Progenitor cell of endocrine pancreas (in vitro differentiated cells): ENCODE results near the gene EARS2. TPM values are rescaled to one million over a fixed set of nuclear protein-coding genes. Genes with fewer than 3 reads are reported as not detected.
A peak's percentile ranks its signal among the peaks of the same experiment; 100 is the strongest.
"Not testable (repeated sequence)": the region's sequence is repeated elsewhere in the genome, so short reads cannot be mapped to it uniquely, and the experiment has no call there.

ENCODE experiments used
- DNase-seq: peaks from one replicate; pipeline ENCODE4 v3.0.0; 2021; ENCODE audit warnings: low spot score; ENCODE audit not compliant: unreplicated experiment
- H3K27ac Mint-ChIP-seq: 2 replicates; pipeline ENCODE4 v1.8.0; 2021; ENCODE audit warnings: mild to moderate bottlenecking, moderate library complexity, mixed read lengths
- H3K27me3 Mint-ChIP-seq: 2 replicates; pipeline ENCODE4 v1.8.0; 2021; ENCODE audit warnings: mixed read lengths
- H3K36me3 Mint-ChIP-seq: 2 replicates; pipeline ENCODE4 v1.8.0; 2022; ENCODE audit warnings: mixed read lengths; ENCODE audit not compliant: insufficient read depth
- H3K4me1 Mint-ChIP-seq: 2 replicates; pipeline ENCODE4 v1.8.0; 2021; ENCODE audit warnings: low read depth, mixed read lengths
- H3K4me3 Mint-ChIP-seq: 2 replicates; pipeline ENCODE4 v1.8.0; 2021; ENCODE audit warnings: low read depth, mild to moderate bottlenecking, moderate library complexity, mixed read lengths
- H3K9me3 Mint-ChIP-seq: 2 replicates; pipeline ENCODE4 v1.8.0; 2021; ENCODE audit warnings: low read depth, mixed read lengths
- CTCF ChIP-seq: fragments of 200-600 bp; sonication (generic); IDR thresholded peaks from one replicate; pipeline ENCODE4 v1.5.0; 2021; ENCODE audit warnings: antibody characterized with exemption, mild to moderate bottlenecking; ENCODE audit not compliant: unreplicated experiment
- total RNA-seq: library from RNA; stranded (reverse); gene quantifications from 2 replicates; pipeline ENCODE4 v1.2.1, GENCODE V29; 2021

Gene EARS2
- total RNA-seq, 1 donor from 2014 or later, result 24.7 TPM

- Mint-ChIP-seq H3K4me3 (no peak overlapping the region), H3K36me3 (peaks cover 5% of the 10 kb centered on the region)
Observed at GRCh38 chr16:23514381-23515152, 42.6 kb downstream of the EARS2 start.

DNA sequence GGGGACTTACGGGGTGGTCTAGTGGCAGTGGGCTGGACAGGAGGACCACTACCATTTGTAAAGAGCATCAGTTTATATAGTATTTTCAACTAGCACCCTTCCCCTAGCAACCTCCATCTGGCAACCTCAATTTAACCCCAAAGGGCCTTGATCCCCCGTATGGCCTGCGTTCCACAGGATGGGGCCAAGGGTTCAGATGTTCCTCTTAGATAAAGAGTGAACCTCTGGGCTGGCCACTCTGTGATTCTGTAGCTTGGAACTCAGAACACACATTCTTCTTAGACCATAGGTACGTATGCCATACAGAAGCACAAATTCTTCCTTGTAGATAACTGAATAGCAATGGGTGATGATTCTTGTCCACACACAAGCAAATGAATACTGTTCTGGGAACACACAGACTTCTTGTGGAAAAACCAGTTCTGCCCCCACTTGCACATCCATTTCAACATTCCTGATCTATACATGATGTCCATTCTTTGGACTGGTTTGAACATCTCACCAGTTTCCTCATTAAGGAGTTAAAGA is 44.9 kb downstream of the EARS2 start:
- DNase-seq, result no peak
- H3K9me3 Mint-ChIP-seq, result no peaks in the 10 kb centered on the region

More at GRCh38 chr16:23514381-23515152, 42.6 kb downstream of the EARS2 start:
- no peaks in the 10 kb centered on the region for H3K9me3 Mint-ChIP-seq
- H3K4me1 Mint-ChIP-seq, result no peaks in the 10 kb centered on the region
- TF ChIP-seq CTCF, result no peak
- no peaks in the 10 kb centered on the region for H3K27me3 Mint-ChIP-seq
- DNase-seq, result no peak
- no peak overlapping the region for H3K27ac Mint-ChIP-seq

DNA sequence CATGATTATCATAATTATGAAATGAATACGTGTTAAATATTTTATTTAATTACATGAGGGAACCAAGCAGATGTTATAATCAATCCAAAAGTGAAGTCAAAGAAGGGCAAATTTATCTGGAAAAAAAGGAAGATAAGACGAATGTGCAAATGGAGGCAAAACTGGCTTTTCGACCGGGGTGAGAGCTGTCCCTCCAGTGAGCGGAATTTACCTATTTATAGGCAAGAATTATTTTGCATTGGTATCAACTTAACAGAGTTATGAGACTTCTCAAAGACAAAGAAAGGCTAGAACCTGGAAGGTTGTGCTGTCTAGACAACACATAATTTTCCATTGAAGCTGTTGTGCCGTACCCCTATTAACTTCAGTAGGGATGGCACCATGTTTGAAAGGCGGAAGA is 45.4 kb downstream of the EARS2 start:
- no peak for TF ChIP-seq CTCF
- no peak for DNase-seq
- H3K4me3 Mint-ChIP-seq, result peak overlapping the region; percentile 50
- H3K4me1 Mint-ChIP-seq, result peaks cover 13% of the 10 kb centered on the region
- peaks cover 5% of the 10 kb centered on the region for H3K36me3 Mint-ChIP-seq
- no peaks in the 10 kb centered on the region for H3K9me3 Mint-ChIP-seq
- H3K27me3 Mint-ChIP-seq, result no peaks in the 10 kb centered on the region
- H3K27ac Mint-ChIP-seq, result peak overlapping the region; percentile 13

More for the DNA sequence above, 44.9 kb downstream of the EARS2 start:
- H3K4me1 Mint-ChIP-seq, result peaks cover 13% of the 10 kb centered on the region
- no peak overlapping the region for H3K4me3 Mint-ChIP-seq
- H3K27me3 Mint-ChIP-seq, result no peaks in the 10 kb centered on the region
- no peak for TF ChIP-seq CTCF
- H3K27ac Mint-ChIP-seq, result peak overlapping the region; percentile 13
- H3K36me3 Mint-ChIP-seq, result peaks cover 5% of the 10 kb centered on the region

DNA sequence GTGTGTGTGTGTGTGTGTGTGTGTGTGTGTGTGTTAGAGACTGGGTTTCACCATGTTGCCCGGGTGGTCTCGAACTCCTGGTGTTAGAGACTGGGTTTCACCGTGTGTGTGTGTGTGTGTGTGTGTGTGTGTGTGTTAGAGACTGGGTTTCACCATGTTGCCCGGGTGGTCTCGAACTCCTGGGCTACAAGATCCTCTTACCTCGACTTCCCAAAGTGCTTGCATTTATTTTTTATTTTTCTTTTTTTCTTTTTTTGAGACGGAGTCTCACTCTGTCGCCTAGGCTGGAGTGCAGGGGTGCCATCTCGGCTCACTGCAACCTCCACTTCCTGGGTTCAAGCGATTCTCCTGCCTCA is 46.3 kb downstream of the EARS2 start:
- not testable (repeated sequence) for H3K27me3 Mint-ChIP-seq, H3K9me3 Mint-ChIP-seq

GRCh38 chr16:23510164-23510914 is 46.8 kb downstream of the EARS2 start, which contains the start of gene GGA2:
TSS of gene GGA2 (minus strand) at chr16:23510494. CDS start at chr16:23510411, 83 bp downstream.
- Mint-ChIP-seq H3K27ac (peak within 1 kb of the TSS; percentile 81), H3K36me3 (peaks cover 5% of the 10 kb centered on the region), H3K4me3 (peak within 1 kb of the TSS; percentile 82), H3K27me3 (no peaks in the 10 kb centered on the region), H3K4me1 (peaks cover 13% of the 10 kb centered on the region), H3K9me3 (no peaks in the 10 kb centered on the region)
- peak; percentile 68 for DNase-seq
- TF ChIP-seq CTCF, result no peak

More for the DNA sequence above, 46.3 kb downstream of the EARS2 start:
- H3K4me1 Mint-ChIP-seq, result peaks cover 13% of the 10 kb centered on the region
- not testable (repeated sequence) for H3K36me3 Mint-ChIP-seq, DNase-seq, H3K27ac Mint-ChIP-seq
- peak overlapping the region; percentile 75 for H3K4me3 Mint-ChIP-seq
